K562 (cell line): ENCODE results near the gene HDAC10. TPM values are rescaled to one million over a fixed set of nuclear protein-coding genes. Genes with fewer than 3 reads are reported as not detected.
"Not testable (repeated sequence)": the region's sequence is repeated elsewhere in the genome, so short reads cannot be mapped to it uniquely, and the experiment has no call there.

Source experiments
- ATAC-seq: fragments of 200-7000 bp; cut with Tn5 transposase; 3 replicates; pipeline ENCODE4 v1.9.1; 2020; ENCODE audit warnings: moderate library complexity
- BruUV-seq: library from RNA; stranded (reverse); fragments of 400-500 nt; replicated peaks from 2 replicates; lab custom pipeline; 2021; lab: Mats Ljungman, UMichigan
- CTCF ChIA-PET: fragments of 300-600 bp; formaldehyde crosslinking; extraction: SDS; loops from one replicate; lab custom pipeline; 2021; ENCODE audit warnings: low intra/inter-chr PET ratio; lab: Yijun Ruan, JAX
- POLR2A ChIA-PET: fragments of 300-600, 350-650 bp; sonication (Branson Sonifier 250); formaldehyde crosslinking; extraction: SDS; loops from one replicate; lab custom pipeline; 2021; ENCODE audit warnings: antibody characterized with exemption, inconsistent platforms; lab: Yijun Ruan, JAX
- DNase-seq, 4 experiments: peaks; one replicate each; pipeline versions ENCODE4 v3.0.0 to v3.0.0-alpha.2; 2011 to 2018; ENCODE audit warnings: low spot score in 3 of 4, mixed read lengths in 3 of 4; ENCODE audit errors: extremely low read depth in 1 of 4
- FAIRE-seq: peaks from 2 replicates; lab custom pipeline; 2011; peaks lifted over from hg19 to GRCh38; lab: Jason Lieb, UNC
- H2AFZ ChIP-seq: 2 replicates; pipeline ENCODE4 v1.6.0; 2011; ENCODE audit warnings: low read depth, low read length, control low read depth, inconsistent platforms
- H3K27ac ChIP-seq: fragments of 200-600 bp; 3 replicates; pipeline ENCODE4 v1.8.0; 2011; ENCODE audit warnings: low read depth, mild to moderate bottlenecking, control low read depth, inconsistent platforms, low read length, moderate library complexity, mixed read lengths; ENCODE audit errors: extremely low read depth
- H3K27me3 ChIP-seq, 2 experiments: fragments of 300-600 bp in 1 of 2; 2 replicates in 1 of 2; 3 replicates in 1 of 2; pipeline versions ENCODE4 v1.6.0 to v1.8.0; 2011; ENCODE audit warnings: inconsistent platforms in 2 of 2, low read length in 2 of 2, mild to moderate bottlenecking in 1 of 2, mixed read lengths in 1 of 2, moderate library complexity in 1 of 2; ENCODE audit not compliant: control insufficient read depth in 2 of 2, insufficient read depth in 2 of 2
- H3K36me3 ChIP-seq: fragments of 300-600 bp; 3 replicates; pipeline ENCODE4 v1.8.0; 2011; ENCODE audit warnings: mild to moderate bottlenecking, low read length, inconsistent platforms; ENCODE audit not compliant: control insufficient read depth, insufficient read depth
- H3K4me1 ChIP-seq, 2 experiments: fragments of 200-600 bp in 1 of 2; replicated peaks in 1 of 2; 2 replicates in 1 of 2; 3 replicates in 1 of 2; pipeline versions ENCODE4 v1.5.1 to v1.8.0; 2011; ENCODE audit warnings: inconsistent platforms in 2 of 2, low read length in 2 of 2, mild to moderate bottlenecking in 1 of 2, mixed read lengths in 1 of 2, moderate library complexity in 1 of 2; ENCODE audit not compliant: control insufficient read depth in 2 of 2, insufficient read depth in 2 of 2
- H3K4me2 ChIP-seq: 2 replicates; pipeline ENCODE4 v1.6.1; 2011; ENCODE audit warnings: low read length, control low read depth, inconsistent platforms, mixed read lengths; ENCODE audit not compliant: insufficient read depth
- H3K4me3 ChIP-seq: fragments of 200-600 bp; sonication (generic), shearing (Covaris generic); 2 replicates; pipeline ENCODE4 v1.5.1; 2016; ENCODE audit warnings: control low read depth, inconsistent platforms
- H3K79me2 ChIP-seq: fragments of 200-600 bp; 3 replicates; pipeline ENCODE4 v1.8.0; 2011; ENCODE audit warnings: low read length, inconsistent platforms; ENCODE audit not compliant: control insufficient read depth, insufficient read depth
- H3K9ac ChIP-seq, 2 experiments: 2 replicates each; pipeline versions ENCODE4 v1.6.0 to v1.6.1; 2011; ENCODE audit warnings: low read depth in 2 of 2, low read length in 2 of 2, control low read depth in 1 of 2, inconsistent platforms in 1 of 2, mild to moderate bottlenecking in 1 of 2, mixed read lengths in 1 of 2; ENCODE audit not compliant: insufficient read depth in 1 of 2
- H3K9me1 ChIP-seq: one replicate; pipeline ENCODE4 v1.6.0; 2011; ENCODE audit warnings: inconsistent platforms, mild to moderate bottlenecking, low read length, moderate library complexity; ENCODE audit not compliant: control insufficient read depth, insufficient read depth
- H3K9me3 ChIP-seq: replicated peaks from 2 replicates; pipeline ENCODE4 v1.5.1; 2011; ENCODE audit warnings: low read depth, low read length, inconsistent platforms; ENCODE audit not compliant: control insufficient read depth, insufficient read depth
- H4K20me1 ChIP-seq: replicated peaks from 2 replicates; pipeline ENCODE4 v1.6.1; 2011; ENCODE audit warnings: low read length, inconsistent platforms, mixed read lengths; ENCODE audit not compliant: control insufficient read depth, insufficient read depth
- BRD9 ChIP-seq: fragments of 450-650 bp; IDR thresholded peaks from 2 replicates; pipeline ENCODE4 v1.6.1; 2018; ENCODE audit warnings: low read depth; ENCODE audit not compliant: partially characterized antibody
- MAFK ChIP-seq: IDR thresholded peaks from 2 replicates; pipeline ENCODE4 v1.6.1; 2011; ENCODE audit warnings: low read length, improper control_type of control experiment
- MTF1 ChIP-seq: fragments of 250-450 bp; sonication (Bioruptor Pico); IDR thresholded peaks from 2 replicates; pipeline ENCODE4 v1.9.0; 2021; ENCODE audit warnings: moderate library complexity, mild to moderate bottlenecking, inconsistent platforms, borderline replicate concordance
- NFATC3 ChIP-seq: fragments of 450-650 bp; IDR thresholded peaks from 2 replicates; pipeline ENCODE4 v1.6.1; 2017; ENCODE audit warnings: mild to moderate bottlenecking
- NR2F6 ChIP-seq: fragments of 450-650 bp; formaldehyde crosslinking; IDR thresholded peaks from 2 replicates; pipeline ENCODE4 v1.4.0; 2020; ENCODE audit warnings: mild to moderate bottlenecking
- POLR2G ChIP-seq: fragments of 200-400 bp; formaldehyde crosslinking; IDR thresholded peaks from 2 replicates; pipeline ENCODE4 v1.6.1; 2017; ENCODE audit warnings: low read depth, mild to moderate bottlenecking, antibody characterized with exemption, low read length, moderate library complexity
- RBFOX2 ChIP-seq: fragments of 200-400 bp; formaldehyde crosslinking; IDR thresholded peaks from 2 replicates; pipeline ENCODE4 v1.6.1; 2017; ENCODE audit warnings: low read depth, mild to moderate bottlenecking, low read length, moderate library complexity
- SNIP1 ChIP-seq: fragments of 450-650 bp; IDR thresholded peaks from 2 replicates; pipeline ENCODE4 v1.7.1; 2017; ENCODE audit warnings: low read depth, mild to moderate bottlenecking
- ZNF431 ChIP-seq: sonication (generic); formaldehyde crosslinking; IDR thresholded peaks from 2 replicates; pipeline ENCODE4 v1.8.0; 2022; ENCODE audit warnings: mild to moderate bottlenecking, missing genetic modification reagents
- WGBS: fragments of 100-300 bp; shearing (Covaris generic); methylation state at CpG from one replicate; pipeline ENCODE4 v1.1.6; 2016; ENCODE audit warnings: low coverage, mixed read lengths; ENCODE audit not compliant: insufficient coverage; ENCODE audit errors: missing lambda C conversion rate; 5-methylcytosine and 5-hydroxymethylcytosine counted together
- in situ Hi-C: fragments of 300-500 bp; cut with MboI; formaldehyde crosslinking; loops from 4 replicates; pipeline ENCODE4 v1.15.0; 2018; ENCODE audit warnings: inconsistent platforms, mixed read lengths
- intact Hi-C: fragments of 100-400 bp; cut with micrococcal nuclease; formaldehyde crosslinking; loops from 2 replicates; pipeline ENCODE4 v1.14.2; 2022
- polyA plus RNA-seq, 8 experiments: library from polyadenylated mRNA; depleted of rRNA in 4 of 8; stranded (reverse) in 5 of 8; unstranded in 3 of 8; fragments of >200 nt; fragmentation: Nextera tagmentation in 2 of 8; fragmentation: Illumina TruSeq in 1 of 8; extraction: Ambion mirVana in 2 of 8; extraction: Trizol in 1 of 8; gene quantifications; 2 replicates each; pipeline versions ENCODE4 v1.2.1 to v1.2.3, GENCODE V29; 2011 to 2014; ENCODE audit warnings: inconsistent platforms in 1 of 8, missing spikeins in 1 of 8
- total RNA-seq, 7 experiments: library from RNA; depleted of rRNA in 6 of 7; stranded (reverse); fragments of >200 nt in 6 of 7; fragmentation: Illumina TruSeq in 2 of 7; extraction: Trizol in 2 of 7; gene quantifications; 2 replicates each; pipeline versions ENCODE4 v1.2.1 to v1.2.3, GENCODE V29; 2011 to 2021; ENCODE audit warnings: low replicate concordance in 1 of 7

The HDAC10 gene
- total and polyA plus RNA-seq, 9 of the 15 experiments (the other 6 are each of a cell fraction or from before 2014, with no cell fraction given): 0.10 to 44.2 (median 6.5) TPM

DNA sequence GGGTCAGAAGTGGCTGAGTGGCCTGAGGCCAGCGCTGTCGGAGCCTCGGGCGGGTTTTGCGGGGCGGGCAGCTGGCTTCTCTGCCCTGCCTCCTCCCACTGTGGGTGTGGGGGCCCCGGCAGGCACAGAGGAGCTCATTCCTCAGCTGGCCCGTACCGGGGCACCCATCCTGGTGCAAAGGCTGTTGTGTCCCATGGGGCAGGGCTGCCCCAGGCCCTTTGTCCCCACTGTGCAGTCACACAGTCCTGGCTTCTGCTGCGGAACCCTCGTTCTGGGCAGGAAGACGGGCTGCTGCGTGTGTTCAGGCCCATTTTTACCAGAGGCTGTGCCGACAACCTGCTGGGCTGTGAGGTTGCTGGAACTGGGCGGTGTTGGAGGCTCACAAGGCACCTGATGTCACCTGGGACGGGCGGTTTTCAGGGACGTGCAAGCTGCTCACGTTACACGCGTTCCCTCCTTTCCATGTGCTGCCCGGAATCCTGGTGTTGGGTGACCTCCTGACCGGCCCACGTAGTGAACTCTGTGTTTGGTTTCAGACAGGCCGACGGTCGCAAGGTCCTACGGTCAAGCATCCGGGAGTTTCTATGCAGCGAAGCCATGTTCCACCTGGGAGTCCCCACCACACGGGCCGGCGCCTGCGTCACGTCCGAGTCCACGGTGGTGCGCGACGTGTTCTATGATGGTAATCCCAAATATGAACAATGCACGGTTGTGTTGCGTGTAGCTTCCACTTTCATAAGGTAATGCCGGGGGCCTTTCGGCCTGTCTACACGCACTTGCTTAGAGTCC lies 45.1 kb downstream of the HDAC10 start:
- peaks cover 20% of the 10 kb centered on the region for H3K79me2 ChIP-seq
- in situ Hi-C loops (no loop called here), intact Hi-C loops (no loop called here)
- H3K27ac ChIP-seq: no peak overlapping the region
- 0 out of 2 replicates have a peak, but pooled peaks cover 3% of the 10 kb centered on the region for H4K20me1 ChIP-seq
- WGBS: 99% methylated on average over 24 of the region's 45 CpGs
- H3K4me2 ChIP-seq: no peak overlapping the region
- no peak overlapping the region for H3K9ac ChIP-seq
- DNase-seq (no peak), ATAC-seq (no peak), FAIRE-seq (no peak)
- H3K27me3 ChIP-seq: no peaks in the 10 kb centered on the region
- POLR2A ChIA-PET: no interaction called here
- H3K36me3 ChIP-seq: peaks cover 44% of the 10 kb centered on the region; the same call in 2 of the 3 replicates
- TF ChIP-seq ZNF431 (CRISPR knock-in tag) (no peak), RBFOX2 (peak; percentile 33; the same call in 1 of the 2 replicates), NFATC3 (no peak), MAFK (no peak), NR2F6 (CRISPR knock-in tag) (no peak), POLR2G (peak; percentile 68), SNIP1 (no peak), MTF1 (CRISPR knock-in tag) (no peak), BRD9 (no peak)
- no peak overlapping the region for H2AFZ ChIP-seq
- CTCF ChIA-PET: no interaction called here
- no TSS peak for BruUV-seq
- H3K9me3 ChIP-seq: peaks cover 3% of the 10 kb centered on the region; the same call in 1 of the 2 replicates
- peaks cover 5 to 51% of the 10 kb centered on the region in 2 experiments; a peak in 3 of 5 replicates for H3K4me1 ChIP-seq
- H3K9me1 ChIP-seq: no peaks in the 10 kb centered on the region
- H3K4me3 ChIP-seq: no peak overlapping the region

DNA sequence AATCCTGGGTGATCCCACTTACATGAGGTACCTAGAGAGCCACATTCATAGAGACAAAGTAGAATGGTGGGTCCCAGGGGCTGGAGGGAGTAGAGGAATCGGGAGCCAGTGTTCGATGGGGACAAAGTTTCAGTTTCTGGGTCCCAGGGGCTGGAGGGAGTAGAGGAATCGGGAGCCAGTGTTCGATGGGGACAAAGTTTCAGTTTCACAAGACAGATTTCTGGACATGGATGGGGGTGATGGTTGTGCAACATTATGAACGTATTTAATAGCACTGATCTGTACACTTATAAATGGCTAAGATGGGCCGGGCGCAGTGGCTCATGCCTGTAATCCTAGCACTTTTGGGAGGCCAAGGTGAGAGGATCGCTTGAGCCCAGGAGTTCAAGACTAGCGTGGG lies 46.1 kb downstream of the HDAC10 start:
- H3K4me3 ChIP-seq, DNase-seq, H3K27ac ChIP-seq, H3K9me3 ChIP-seq, POLR2A ChIA-PET, H4K20me1 ChIP-seq, H3K9me1 ChIP-seq, H3K4me2 ChIP-seq, FAIRE-seq, BruUV-seq, H3K27me3 ChIP-seq, H3K9ac ChIP-seq, CTCF ChIA-PET, H2AFZ ChIP-seq, in situ Hi-C loops, intact Hi-C loops, ATAC-seq: not testable (repeated sequence)
- Histone ChIP-seq H3K4me1 (peaks cover 5 to 51% of the 10 kb centered on the region in 2 experiments; a peak in 3 of 5 replicates), H3K79me2 (peaks cover 20% of the 10 kb centered on the region), H3K36me3 (peaks cover 34% of the 10 kb centered on the region; the same call in 1 of the 3 replicates)
- 96% methylated on average over 9 of the region's 9 CpGs for WGBS
